K562 (cell line): ENCODE measurements around the gene ZNF165. TPM values are rescaled to one million over a fixed set of nuclear protein-coding genes. Genes with fewer than 3 reads are reported as not detected.

Source experiments
- CCNT2 ChIP-seq: IDR thresholded peaks from 2 replicates; pipeline ENCODE4 v1.6.1; 2011; ENCODE audit warnings: borderline replicate concordance, low read depth, mild to moderate bottlenecking, moderate library complexity, mixed read lengths, low read length; ENCODE audit not compliant: insufficient read length; ENCODE audit errors: extremely low read depth
- HDAC2 ChIP-seq: fragments of 450-650 bp; IDR thresholded peaks from 2 replicates; pipeline ENCODE4 v1.6.1; 2016; ENCODE audit warnings: mild to moderate bottlenecking
- MEF2D ChIP-seq: conservative IDR thresholded peaks from 2 replicates; pipeline ENCODE4 v1.6.1; 2016; ENCODE audit warnings: low read depth, missing genetic modification characterization, missing compliant biosample characterization
- NONO ChIP-seq, 2 experiments: fragments of 200-400 bp in 1 of 2; fragments of 450-650 bp in 1 of 2; formaldehyde crosslinking in 1 of 2; IDR thresholded peaks; 2 replicates each; pipeline ENCODE4 v1.6.1; 2017; ENCODE audit warnings: low read depth in 2 of 2, mild to moderate bottlenecking in 2 of 2, moderate library complexity in 2 of 2, low read length in 1 of 2
- SAP30 ChIP-seq: fragments of 200-600 bp; sonication (generic); IDR thresholded peaks from 2 replicates; pipeline ENCODE4 v1.6.1; 2012; ENCODE audit warnings: borderline replicate concordance, low read depth, mild to moderate bottlenecking, moderate library complexity, low read length, control low read depth, inconsistent platforms; ENCODE audit not compliant: insufficient read depth, poor library complexity, severe bottlenecking
- TBP ChIP-seq: optimal IDR thresholded peaks from 2 replicates; pipeline ENCODE3; 2011; ENCODE audit warnings: low read depth, low read length, improper control_type of control experiment
- ZNF316 ChIP-seq: fragments of 450-650 bp; IDR thresholded peaks from 2 replicates; pipeline ENCODE4 v1.6.1; 2016
- ZNF324 ChIP-seq: fragments of 250-450 bp; sonication (Bioruptor Pico); IDR thresholded peaks from 2 replicates; pipeline ENCODE4 v1.4.0; 2020; ENCODE audit warnings: mild to moderate bottlenecking
- polyA plus RNA-seq, 8 experiments: library from polyadenylated mRNA; depleted of rRNA in 4 of 8; stranded (reverse) in 5 of 8; unstranded in 3 of 8; fragments of >200 nt; fragmentation: Nextera tagmentation in 2 of 8; fragmentation: Illumina TruSeq in 1 of 8; extraction: Ambion mirVana in 2 of 8; extraction: Trizol in 1 of 8; gene quantifications; 2 replicates each; pipeline versions ENCODE4 v1.2.1 to v1.2.3, GENCODE V29; 2011 to 2014; ENCODE audit warnings: inconsistent platforms in 1 of 8, missing spikeins in 1 of 8
- total RNA-seq, 7 experiments: library from RNA; depleted of rRNA in 6 of 7; stranded (reverse); fragments of >200 nt in 6 of 7; fragmentation: Illumina TruSeq in 2 of 7; extraction: Trizol in 2 of 7; gene quantifications; 2 replicates each; pipeline versions ENCODE4 v1.2.1 to v1.2.3, GENCODE V29; 2011 to 2021; ENCODE audit warnings: low replicate concordance in 1 of 7
- TF ChIP-seq, protein P1 (sequence below), 2 experiments: fragments of 150-350 bp in 1 of 2; IDR thresholded peaks; 2 replicates each; pipeline ENCODE4 v1.6.1; 2012 to 2016; ENCODE audit warnings: low read depth in 2 of 2, low read length in 2 of 2, mild to moderate bottlenecking in 1 of 2, moderate library complexity in 1 of 2
- TF ChIP-seq, protein P2 (sequence below): fragments of 450-650 bp; formaldehyde crosslinking; conservative IDR thresholded peaks from 2 replicates; pipeline ENCODE4 v1.4.0; 2022; ENCODE audit warnings: mild to moderate bottlenecking, missing genetic modification characterization
- TF ChIP-seq, protein P3 (sequence below): fragments of 450-650 bp; IDR thresholded peaks from 2 replicates; pipeline ENCODE4 v1.6.1; 2016; ENCODE audit warnings: missing biosample characterization, missing genetic modification characterization
- TF ChIP-seq, protein P4 (sequence below): sonication (generic); formaldehyde crosslinking; IDR thresholded peaks from 2 replicates; pipeline ENCODE4 v1.8.1; 2023; ENCODE audit warnings: mild to moderate bottlenecking, missing genetic modification reagents

Gene ZNF165
- total and polyA plus RNA-seq, 9 of the 15 experiments (the other 6 are each of a cell fraction or from before 2014, with no cell fraction given), result 0.82 to 3.6 (median 1.2) TPM

DNA sequence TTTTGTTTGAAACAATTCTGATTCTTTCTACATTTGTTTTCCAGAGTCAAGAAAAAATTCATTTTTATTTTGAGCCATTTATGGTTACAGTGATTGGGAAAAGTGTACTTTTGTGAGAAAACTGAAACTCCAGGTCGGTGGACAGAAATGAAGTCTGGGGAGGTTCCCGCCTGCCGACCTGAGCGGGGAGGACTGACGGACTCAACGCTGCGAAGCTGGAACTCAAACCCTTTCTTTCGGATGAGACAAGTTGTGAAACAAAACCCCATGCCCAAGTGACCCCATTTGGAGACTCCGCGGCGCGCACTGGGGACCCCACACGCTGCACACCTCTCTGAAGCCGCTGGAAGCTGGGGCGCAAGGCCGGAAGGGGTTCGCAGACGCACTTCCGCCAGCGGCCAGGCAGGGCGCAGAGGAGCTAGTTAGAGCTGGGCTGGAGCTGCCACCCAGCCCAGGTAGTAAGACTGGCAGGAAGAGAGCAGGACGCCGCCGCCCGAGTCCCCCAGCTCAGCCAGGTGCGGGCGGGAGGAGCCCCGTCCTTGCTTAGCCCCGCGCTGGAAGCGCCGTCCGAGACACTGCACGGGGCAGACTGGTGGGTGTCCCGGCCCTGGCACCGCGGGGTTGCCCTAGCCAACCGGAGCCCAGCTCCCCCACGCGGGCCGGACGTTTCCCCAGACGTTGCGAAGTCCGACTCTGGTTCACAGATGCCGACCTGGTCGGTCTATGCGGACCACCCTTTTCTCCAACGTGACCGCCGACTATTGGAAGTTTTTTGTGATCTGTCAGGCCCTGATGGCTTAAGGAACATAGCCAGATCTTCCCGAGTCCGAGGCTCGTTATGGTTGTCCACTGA, 24.2 kb downstream of the ZNF165 start (continued):
- TF ChIP-seq HDAC2 (peak; percentile 53; the same call in 1 of the 2 replicates), CCNT2 (peak; percentile 61), TBP (peak; percentile 87), ZNF316 (no peak), MEF2D (0 out of 2 replicates have a peak, but pooled peaks have one; percentile 41), NONO (IDR thresholded peaks at IDR 0.05; ENCODE audit: low read depth in 2 of 2, low read length in 1 of 2) (peak in 1 of 2 experiments; percentile 47; a peak in 1 of 4 replicates), ZNF324 (no peak), SAP30 (peak; percentile 12)
- TF ChIP-seq, protein P1, sequence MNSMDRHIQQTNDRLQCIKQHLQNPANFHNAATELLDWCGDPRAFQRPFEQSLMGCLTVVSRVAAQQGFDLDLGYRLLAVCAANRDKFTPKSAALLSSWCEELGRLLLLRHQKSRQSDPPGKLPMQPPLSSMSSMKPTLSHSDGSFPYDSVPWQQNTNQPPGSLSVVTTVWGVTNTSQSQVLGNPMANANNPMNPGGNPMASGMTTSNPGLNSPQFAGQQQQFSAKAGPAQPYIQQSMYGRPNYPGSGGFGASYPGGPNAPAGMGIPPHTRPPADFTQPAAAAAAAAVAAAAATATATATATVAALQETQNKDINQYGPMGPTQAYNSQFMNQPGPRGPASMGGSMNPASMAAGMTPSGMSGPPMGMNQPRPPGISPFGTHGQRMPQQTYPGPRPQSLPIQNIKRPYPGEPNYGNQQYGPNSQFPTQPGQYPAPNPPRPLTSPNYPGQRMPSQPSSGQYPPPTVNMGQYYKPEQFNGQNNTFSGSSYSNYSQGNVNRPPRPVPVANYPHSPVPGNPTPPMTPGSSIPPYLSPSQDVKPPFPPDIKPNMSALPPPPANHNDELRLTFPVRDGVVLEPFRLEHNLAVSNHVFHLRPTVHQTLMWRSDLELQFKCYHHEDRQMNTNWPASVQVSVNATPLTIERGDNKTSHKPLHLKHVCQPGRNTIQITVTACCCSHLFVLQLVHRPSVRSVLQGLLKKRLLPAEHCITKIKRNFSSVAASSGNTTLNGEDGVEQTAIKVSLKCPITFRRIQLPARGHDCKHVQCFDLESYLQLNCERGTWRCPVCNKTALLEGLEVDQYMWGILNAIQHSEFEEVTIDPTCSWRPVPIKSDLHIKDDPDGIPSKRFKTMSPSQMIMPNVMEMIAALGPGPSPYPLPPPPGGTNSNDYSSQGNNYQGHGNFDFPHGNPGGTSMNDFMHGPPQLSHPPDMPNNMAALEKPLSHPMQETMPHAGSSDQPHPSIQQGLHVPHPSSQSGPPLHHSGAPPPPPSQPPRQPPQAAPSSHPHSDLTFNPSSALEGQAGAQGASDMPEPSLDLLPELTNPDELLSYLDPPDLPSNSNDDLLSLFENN (IDR thresholded peaks at IDR 0.05; ENCODE audit: low read depth in 2 of 2, low read length in 2 of 2), result no peak
- TF ChIP-seq, protein P2, sequence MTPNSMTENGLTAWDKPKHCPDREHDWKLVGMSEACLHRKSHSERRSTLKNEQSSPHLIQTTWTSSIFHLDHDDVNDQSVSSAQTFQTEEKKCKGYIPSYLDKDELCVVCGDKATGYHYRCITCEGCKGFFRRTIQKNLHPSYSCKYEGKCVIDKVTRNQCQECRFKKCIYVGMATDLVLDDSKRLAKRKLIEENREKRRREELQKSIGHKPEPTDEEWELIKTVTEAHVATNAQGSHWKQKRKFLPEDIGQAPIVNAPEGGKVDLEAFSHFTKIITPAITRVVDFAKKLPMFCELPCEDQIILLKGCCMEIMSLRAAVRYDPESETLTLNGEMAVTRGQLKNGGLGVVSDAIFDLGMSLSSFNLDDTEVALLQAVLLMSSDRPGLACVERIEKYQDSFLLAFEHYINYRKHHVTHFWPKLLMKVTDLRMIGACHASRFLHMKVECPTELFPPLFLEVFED, result peak; percentile 82; the same call in 1 of the 2 replicates
- TF ChIP-seq, protein P3, sequence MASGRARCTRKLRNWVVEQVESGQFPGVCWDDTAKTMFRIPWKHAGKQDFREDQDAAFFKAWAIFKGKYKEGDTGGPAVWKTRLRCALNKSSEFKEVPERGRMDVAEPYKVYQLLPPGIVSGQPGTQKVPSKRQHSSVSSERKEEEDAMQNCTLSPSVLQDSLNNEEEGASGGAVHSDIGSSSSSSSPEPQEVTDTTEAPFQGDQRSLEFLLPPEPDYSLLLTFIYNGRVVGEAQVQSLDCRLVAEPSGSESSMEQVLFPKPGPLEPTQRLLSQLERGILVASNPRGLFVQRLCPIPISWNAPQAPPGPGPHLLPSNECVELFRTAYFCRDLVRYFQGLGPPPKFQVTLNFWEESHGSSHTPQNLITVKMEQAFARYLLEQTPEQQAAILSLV (tag), result no peak
- TF ChIP-seq, protein P4, sequence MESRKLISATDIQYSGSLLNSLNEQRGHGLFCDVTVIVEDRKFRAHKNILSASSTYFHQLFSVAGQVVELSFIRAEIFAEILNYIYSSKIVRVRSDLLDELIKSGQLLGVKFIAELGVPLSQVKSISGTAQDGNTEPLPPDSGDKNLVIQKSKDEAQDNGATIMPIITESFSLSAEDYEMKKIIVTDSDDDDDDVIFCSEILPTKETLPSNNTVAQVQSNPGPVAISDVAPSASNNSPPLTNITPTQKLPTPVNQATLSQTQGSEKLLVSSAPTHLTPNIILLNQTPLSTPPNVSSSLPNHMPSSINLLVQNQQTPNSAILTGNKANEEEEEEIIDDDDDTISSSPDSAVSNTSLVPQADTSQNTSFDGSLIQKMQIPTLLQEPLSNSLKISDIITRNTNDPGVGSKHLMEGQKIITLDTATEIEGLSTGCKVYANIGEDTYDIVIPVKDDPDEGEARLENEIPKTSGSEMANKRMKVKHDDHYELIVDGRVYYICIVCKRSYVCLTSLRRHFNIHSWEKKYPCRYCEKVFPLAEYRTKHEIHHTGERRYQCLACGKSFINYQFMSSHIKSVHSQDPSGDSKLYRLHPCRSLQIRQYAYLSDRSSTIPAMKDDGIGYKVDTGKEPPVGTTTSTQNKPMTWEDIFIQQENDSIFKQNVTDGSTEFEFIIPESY (CRISPR knock-in tag), result peak; percentile 12; the same call in 1 of the 2 replicates
